ENCODE measurements around the gene SCLY.
"Not testable (repeated sequence)": the region's sequence is repeated elsewhere in the genome, so short reads cannot be mapped to it uniquely, and the experiment has no call there.

The SCLY gene

DNA sequence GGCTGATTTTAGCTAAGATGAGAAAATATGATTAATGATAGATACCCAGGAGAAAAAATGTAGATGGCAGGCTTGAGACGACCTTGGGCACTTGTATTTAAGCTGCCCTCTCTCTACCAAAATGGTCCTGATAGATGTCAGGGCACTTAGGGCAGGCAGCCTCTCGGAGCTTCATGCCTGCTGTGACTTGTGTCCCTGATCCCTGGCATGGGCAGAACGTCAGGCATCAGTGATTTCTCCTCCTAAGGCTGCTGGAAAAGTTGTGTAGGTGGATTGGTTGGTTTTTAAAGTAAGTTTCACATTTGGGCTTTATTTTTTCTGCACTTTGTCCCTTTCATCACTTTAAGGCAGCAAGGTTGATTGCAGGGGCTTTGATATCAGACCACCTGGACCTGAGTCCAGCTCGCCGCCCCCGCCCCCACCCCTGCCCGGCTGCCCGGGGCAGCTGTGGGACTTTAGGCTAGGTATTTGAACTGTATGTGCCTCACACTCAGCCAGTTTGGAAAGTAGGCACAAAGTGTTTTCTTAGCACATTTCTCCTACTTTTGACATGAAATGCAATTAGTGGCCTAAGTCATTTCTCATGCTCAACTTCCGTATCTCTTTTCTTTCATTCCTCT is 35.0 kb upstream of the SCLY start:
- no peaks in the 10 kb centered on the region for H3K9me3 ChIP-seq (ENCODE audit: control insufficient read depth, insufficient read depth, low read length)
- H3K4me3 ChIP-seq (ENCODE audit: low read length): no peak overlapping the region
- H3K36me3 ChIP-seq (ENCODE audit: control insufficient read depth, insufficient read depth, low read length): no peaks in the 10 kb centered on the region
- H3K27me3 ChIP-seq (ENCODE audit: control insufficient read depth, insufficient read depth, low read length): no peaks in the 10 kb centered on the region
- WGBS (ENCODE audit: insufficient coverage, insufficient read length): no CpG with 5 or more reads among the region's 9 CpGs
- H3K4me1 ChIP-seq (ENCODE audit: control insufficient read depth, insufficient read depth, low read length): 0 out of 2 replicates have a peak, but pooled peaks cover 2% of the 10 kb centered on the region
- no peak for DNase-seq (ENCODE audit: low read depth, low spot score)
- H3K27ac ChIP-seq (ENCODE audit: low read length): no peak overlapping the region

DNA sequence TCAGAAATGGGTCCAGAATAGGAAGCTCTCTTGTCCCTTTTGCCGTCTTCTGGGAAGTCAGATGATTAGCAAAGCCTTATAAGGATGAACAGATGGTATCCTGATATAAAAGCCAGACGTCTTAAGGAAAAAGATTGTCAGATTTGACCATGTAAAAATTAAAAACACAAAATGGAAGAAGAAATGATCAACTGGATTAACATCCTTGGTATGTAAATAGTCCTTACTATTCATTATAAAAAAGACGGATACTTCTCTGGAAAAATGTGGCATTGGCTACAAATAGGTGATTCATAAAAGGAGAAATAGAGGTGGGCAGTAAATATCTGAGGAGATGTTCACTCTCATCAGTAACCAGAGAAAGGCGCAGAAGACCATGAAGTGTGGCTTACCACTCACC is 33.7 kb upstream of the SCLY start:
- no peaks in the 10 kb centered on the region for H3K27me3 ChIP-seq (ENCODE audit: control insufficient read depth, insufficient read depth, low read length)
- no peak for DNase-seq (ENCODE audit: low read depth, low spot score)
- H3K36me3 ChIP-seq (ENCODE audit: control insufficient read depth, insufficient read depth, low read length): no peaks in the 10 kb centered on the region
- no peak overlapping the region for H3K4me3 ChIP-seq (ENCODE audit: low read length)
- no peaks in the 10 kb centered on the region for H3K9me3 ChIP-seq (ENCODE audit: control insufficient read depth, insufficient read depth, low read length)
- 0 out of 2 replicates have a peak, but pooled peaks cover 2% of the 10 kb centered on the region for H3K4me1 ChIP-seq (ENCODE audit: control insufficient read depth, insufficient read depth, low read length)
- no CpG with 5 or more reads among the region's 4 CpGs for WGBS (ENCODE audit: insufficient coverage, insufficient read length)
- no peak overlapping the region for H3K27ac ChIP-seq (ENCODE audit: low read length)

DNA sequence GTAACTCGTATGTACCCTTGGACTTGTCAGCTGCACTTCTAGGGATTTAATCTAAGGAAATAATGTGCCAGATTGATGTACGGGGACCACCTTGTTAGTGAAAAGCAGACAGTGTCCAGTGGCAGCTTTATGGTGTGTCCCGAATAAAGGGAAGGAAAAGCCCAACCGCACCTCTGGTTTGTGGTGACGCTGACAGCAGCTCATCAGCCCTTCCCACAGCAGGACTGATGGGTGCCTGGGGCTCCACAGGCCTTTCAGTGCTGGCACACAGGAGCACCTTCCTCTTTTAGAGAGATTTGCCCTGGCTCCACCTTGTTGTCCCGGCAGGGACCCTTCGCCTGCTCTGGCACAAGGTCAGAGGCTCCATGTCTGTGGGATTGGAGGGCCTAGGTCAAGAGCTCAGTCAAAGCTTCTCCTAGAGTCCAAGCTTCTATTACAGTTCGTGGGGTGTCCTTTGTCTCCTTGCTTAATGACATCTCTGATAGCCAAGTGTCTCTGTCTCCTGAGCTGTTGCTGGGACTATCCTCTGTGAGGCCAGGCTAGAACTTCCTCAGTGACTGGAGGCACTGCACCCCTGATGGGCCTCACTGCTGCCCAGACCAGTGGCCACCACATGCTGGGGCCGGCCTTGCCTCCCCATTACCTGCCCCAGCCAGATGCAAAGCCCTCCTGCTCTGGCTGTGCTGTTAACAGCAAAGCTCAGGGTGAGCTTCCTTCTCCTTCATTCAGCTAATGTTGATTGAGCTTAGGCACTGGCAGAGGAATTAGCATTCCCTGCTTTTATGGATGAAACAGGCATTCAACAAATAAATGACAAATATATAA is 33.0 kb upstream of the SCLY start:
- DNase-seq (ENCODE audit: low read depth, low spot score): no peak
- no peaks in the 10 kb centered on the region for H3K36me3 ChIP-seq (ENCODE audit: control insufficient read depth, insufficient read depth, low read length)
- H3K27ac ChIP-seq (ENCODE audit: low read length): no peak overlapping the region
- 0 out of 2 replicates have a peak, but pooled peaks cover 2% of the 10 kb centered on the region for H3K4me1 ChIP-seq (ENCODE audit: control insufficient read depth, insufficient read depth, low read length)
- H3K27me3 ChIP-seq (ENCODE audit: control insufficient read depth, insufficient read depth, low read length): no peaks in the 10 kb centered on the region
- H3K4me3 ChIP-seq (ENCODE audit: low read length): no peak overlapping the region
- H3K9me3 ChIP-seq (ENCODE audit: control insufficient read depth, insufficient read depth, low read length): no peaks in the 10 kb centered on the region
- no CpG with 5 or more reads among the region's 9 CpGs for WGBS (ENCODE audit: insufficient coverage, insufficient read length)

DNA sequence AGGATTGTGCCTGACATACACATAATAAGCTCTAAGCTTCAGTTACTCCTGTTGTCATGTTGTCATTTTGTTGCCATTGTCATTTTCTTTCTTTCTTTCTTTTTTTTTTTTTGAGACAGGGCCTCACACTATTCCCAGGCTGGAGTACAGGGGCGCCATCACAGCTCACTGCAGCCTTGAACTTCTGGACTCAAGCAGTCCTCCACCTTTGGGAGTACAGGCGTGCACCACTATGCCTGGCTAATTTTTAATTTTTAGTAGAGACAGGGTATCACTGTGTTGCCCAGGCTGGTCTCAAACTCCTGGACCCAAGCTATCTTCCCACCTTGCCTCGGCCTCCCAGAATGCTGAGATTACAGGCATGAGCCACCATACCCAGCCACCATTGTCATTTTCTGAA is 30.9 kb upstream of the SCLY start:
- H3K9me3 ChIP-seq (ENCODE audit: control insufficient read depth, insufficient read depth, low read length): no peaks in the 10 kb centered on the region
- no peak for DNase-seq (ENCODE audit: low read depth, low spot score)
- H3K4me1 ChIP-seq (ENCODE audit: control insufficient read depth, insufficient read depth, low read length): 0 out of 2 replicates have a peak, but pooled peaks cover 2% of the 10 kb centered on the region
- no CpG with 5 or more reads among the region's 3 CpGs for WGBS (ENCODE audit: insufficient coverage, insufficient read length)
- H3K36me3 ChIP-seq (ENCODE audit: control insufficient read depth, insufficient read depth, low read length): no peaks in the 10 kb centered on the region
- H3K27ac ChIP-seq (ENCODE audit: low read length): no peak overlapping the region
- no peak overlapping the region for H3K4me3 ChIP-seq (ENCODE audit: low read length)
- H3K27me3 ChIP-seq (ENCODE audit: control insufficient read depth, insufficient read depth, low read length): no peaks in the 10 kb centered on the region

DNA sequence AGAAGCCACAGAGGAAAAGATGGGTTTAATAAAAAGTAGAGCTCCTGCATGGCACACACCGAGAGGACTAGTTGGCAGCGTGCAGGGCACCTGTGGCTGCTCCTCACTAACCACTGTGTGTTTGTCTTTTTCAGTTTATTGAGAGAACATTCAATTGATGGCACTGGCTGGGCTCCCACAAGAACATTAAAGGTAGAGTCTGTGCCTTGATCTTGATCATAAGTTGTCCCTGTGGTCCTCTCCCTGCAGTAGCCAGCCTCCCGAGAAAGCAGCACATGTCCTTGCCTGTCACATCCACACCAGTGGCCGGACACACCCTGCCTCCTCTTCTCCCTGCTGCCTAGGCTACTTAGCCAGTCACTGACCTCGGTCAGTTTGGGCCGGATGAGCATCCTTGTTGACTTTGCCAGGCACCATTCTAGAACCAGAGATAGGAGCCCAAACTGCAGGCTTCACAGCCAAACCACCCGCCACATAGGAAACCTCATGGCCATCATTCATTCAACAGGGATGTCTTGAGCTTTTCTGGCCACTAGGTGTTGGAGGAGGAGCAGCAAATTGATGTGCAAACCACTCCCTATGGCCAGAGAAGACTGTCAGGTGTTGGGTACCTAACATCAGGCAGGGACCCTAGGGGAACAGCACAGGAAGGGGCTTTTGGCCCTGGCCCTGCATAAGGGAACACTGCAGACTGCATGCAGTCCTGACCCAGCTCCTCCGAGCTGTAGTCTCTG is 30.2 kb upstream of the SCLY start:
- no peak overlapping the region for H3K27ac ChIP-seq (ENCODE audit: low read length)
- H3K9me3 ChIP-seq (ENCODE audit: control insufficient read depth, insufficient read depth, low read length): no peaks in the 10 kb centered on the region
- no CpG with 5 or more reads among the region's 8 CpGs for WGBS (ENCODE audit: insufficient coverage, insufficient read length)
- H3K27me3 ChIP-seq (ENCODE audit: control insufficient read depth, insufficient read depth, low read length): no peaks in the 10 kb centered on the region
- no peak for DNase-seq (ENCODE audit: low read depth, low spot score)
- no peak overlapping the region for H3K4me3 ChIP-seq (ENCODE audit: low read length)
- H3K4me1 ChIP-seq (ENCODE audit: control insufficient read depth, insufficient read depth, low read length): 0 out of 2 replicates have a peak, but pooled peaks cover 2% of the 10 kb centered on the region
- no peaks in the 10 kb centered on the region for H3K36me3 ChIP-seq (ENCODE audit: control insufficient read depth, insufficient read depth, low read length)

DNA sequence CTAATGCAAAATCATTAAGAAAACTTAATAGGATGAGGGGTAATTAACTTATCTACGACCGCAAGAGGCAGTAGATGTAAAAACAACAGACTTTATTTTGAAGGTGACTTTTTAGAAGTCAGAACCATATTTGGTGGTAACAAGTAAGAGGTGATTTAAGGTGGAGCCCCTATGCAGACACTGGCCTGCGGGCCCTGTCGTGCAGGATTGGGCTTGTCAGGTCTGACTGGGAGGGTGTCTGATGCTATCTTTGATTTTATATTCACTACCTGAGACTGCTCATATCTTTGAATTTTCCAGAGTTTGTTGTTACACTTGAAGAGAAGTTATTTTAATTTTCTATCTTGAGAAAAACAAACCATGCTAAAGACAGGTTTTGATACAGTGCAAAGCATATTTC is 29.1 kb upstream of the SCLY start:
- Histone ChIP-seq H3K27me3 (ENCODE audit: control insufficient read depth, insufficient read depth, low read length) (no peaks in the 10 kb centered on the region), H3K9me3 (ENCODE audit: control insufficient read depth, insufficient read depth, low read length) (no peaks in the 10 kb centered on the region), H3K27ac (ENCODE audit: low read length) (no peak overlapping the region), H3K4me3 (ENCODE audit: low read length) (no peak overlapping the region), H3K4me1 (ENCODE audit: control insufficient read depth, insufficient read depth, low read length) (0 out of 2 replicates have a peak, but pooled peaks cover 2% of the 10 kb centered on the region), H3K36me3 (ENCODE audit: control insufficient read depth, insufficient read depth, low read length) (no peaks in the 10 kb centered on the region)
- WGBS (ENCODE audit: insufficient coverage, insufficient read length): no CpG with 5 or more reads among the region's 4 CpGs
- DNase-seq (ENCODE audit: low read depth, low spot score): no peak

DNA sequence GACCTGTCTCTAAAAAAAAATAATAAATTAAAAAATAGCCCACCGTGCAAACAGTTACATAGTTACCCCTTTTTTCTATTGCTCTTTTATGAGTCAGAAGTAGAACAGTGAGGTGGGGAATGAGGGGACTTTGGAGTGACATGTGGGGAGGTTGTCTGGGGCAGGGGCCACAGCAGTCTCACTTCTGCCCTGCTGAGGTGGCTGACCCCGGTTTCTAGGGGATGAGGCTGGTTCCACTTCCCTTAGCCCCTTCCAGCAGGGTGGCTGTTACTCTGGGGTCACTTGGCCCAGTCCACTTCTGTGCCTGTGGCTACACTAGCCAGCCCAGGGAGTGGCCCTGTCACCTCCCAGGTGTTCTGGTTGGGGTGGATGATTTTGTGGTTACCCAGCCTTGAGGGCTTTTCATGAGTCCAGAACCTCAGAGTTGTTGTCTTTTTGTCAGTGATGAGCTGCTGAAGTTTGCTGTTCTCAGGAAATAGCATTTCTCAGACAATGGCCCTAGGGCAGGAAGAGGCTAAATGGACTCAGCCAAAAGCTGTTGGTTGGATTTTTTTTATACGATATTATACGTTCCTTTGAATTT is 28.0 kb upstream of the SCLY start:
- 100% methylated on average over 2 of the region's 4 CpGs for WGBS (ENCODE audit: insufficient coverage, insufficient read length)
- DNase-seq (ENCODE audit: low read depth, low spot score): no peak
- no peaks in the 10 kb centered on the region for H3K27me3 ChIP-seq (ENCODE audit: control insufficient read depth, insufficient read depth, low read length)

DNA sequence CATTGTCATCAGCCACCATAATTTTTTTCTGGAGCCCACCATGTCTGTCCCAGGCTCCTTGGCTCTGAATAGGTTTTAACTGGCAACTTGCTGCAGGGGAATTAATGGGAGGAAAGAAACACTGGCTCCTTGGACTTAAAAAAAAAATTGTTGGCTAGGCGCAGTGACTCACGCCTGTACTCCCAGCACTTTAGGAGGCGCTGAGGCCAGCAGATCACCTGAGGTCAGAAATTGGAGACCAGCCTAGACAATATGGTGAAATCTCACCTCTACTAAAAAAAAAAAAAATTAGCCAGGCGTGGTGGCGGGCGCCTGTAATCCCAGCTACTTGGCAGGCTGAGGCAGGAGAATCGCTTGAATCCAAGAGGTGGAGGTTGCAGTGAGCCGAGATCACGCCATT is 26.8 kb upstream of the SCLY start:
- not testable (repeated sequence) for H3K4me3 ChIP-seq (ENCODE audit: low read length); H3K4me1 ChIP-seq (ENCODE audit: control insufficient read depth, insufficient read depth, low read length); H3K36me3 ChIP-seq (ENCODE audit: control insufficient read depth, insufficient read depth, low read length); H3K27ac ChIP-seq (ENCODE audit: low read length); H3K9me3 ChIP-seq (ENCODE audit: control insufficient read depth, insufficient read depth, low read length); DNase-seq (ENCODE audit: low read depth, low spot score); H3K27me3 ChIP-seq (ENCODE audit: control insufficient read depth, insufficient read depth, low read length)
- WGBS (ENCODE audit: insufficient coverage, insufficient read length): no CpG with 5 or more reads among the region's 9 CpGs

More for the DNA sequence above, 28.0 kb upstream of the SCLY start:
- Histone ChIP-seq H3K4me3 (ENCODE audit: low read length) (no peak overlapping the region), H3K4me1 (ENCODE audit: control insufficient read depth, insufficient read depth, low read length) (0 out of 2 replicates have a peak, but pooled peaks cover 2% of the 10 kb centered on the region), H3K27ac (ENCODE audit: low read length) (no peak overlapping the region), H3K36me3 (ENCODE audit: control insufficient read depth, insufficient read depth, low read length) (no peaks in the 10 kb centered on the region), H3K9me3 (ENCODE audit: control insufficient read depth, insufficient read depth, low read length) (no peaks in the 10 kb centered on the region)

DNA sequence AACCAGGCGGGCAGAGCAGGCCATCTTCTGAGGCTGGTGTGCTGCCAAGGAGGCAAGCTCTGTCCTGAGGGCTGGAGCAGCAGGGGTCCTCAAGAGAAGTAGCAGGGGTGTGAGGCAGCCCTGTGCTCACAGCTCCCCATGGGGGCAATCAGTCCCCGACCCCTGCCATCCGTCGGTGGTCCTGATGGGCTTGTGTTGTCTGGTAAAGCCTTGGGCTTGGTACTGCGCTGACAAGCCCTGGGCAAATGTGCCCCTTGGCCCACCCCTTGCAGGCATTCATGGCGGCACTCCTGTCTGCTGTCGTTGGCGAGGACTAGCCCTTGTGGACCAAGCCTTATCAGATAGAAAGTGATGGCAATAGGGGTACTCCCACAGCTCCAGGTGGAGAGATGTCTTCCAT is 22.6 kb upstream of the SCLY start:
- Histone ChIP-seq H3K27ac (ENCODE audit: low read length) (no peak overlapping the region), H3K4me3 (ENCODE audit: low read length) (no peak overlapping the region), H3K4me1 (ENCODE audit: control insufficient read depth, insufficient read depth, low read length) (no peaks in the 10 kb centered on the region), H3K36me3 (ENCODE audit: control insufficient read depth, insufficient read depth, low read length) (0 out of 2 replicates have a peak, but pooled peaks cover 2% of the 10 kb centered on the region), H3K27me3 (ENCODE audit: control insufficient read depth, insufficient read depth, low read length) (no peaks in the 10 kb centered on the region), H3K9me3 (ENCODE audit: control insufficient read depth, insufficient read depth, low read length) (no peaks in the 10 kb centered on the region)
- no CpG with 5 or more reads among the region's 8 CpGs for WGBS (ENCODE audit: insufficient coverage, insufficient read length)
- no peak for DNase-seq (ENCODE audit: low read depth, low spot score)

DNA sequence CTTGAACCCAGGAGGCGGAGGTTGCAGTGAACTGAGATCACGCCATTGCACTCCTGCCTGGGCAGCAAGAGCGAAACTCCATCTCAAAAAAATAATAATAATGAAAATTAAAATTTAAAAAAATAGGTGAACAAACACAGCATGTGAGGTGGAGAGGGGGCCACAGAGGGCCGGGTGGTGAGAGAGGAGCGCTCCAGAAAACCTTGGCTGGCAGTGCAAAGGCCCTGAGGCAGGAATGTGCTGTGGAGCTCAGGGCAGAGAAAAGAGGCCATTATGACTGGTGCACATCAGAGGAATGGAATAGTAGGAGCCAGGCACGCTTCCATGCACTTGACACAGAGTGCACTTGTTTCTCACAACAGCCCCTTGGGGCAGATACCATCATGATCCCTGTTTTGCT is 21.6 kb upstream of the SCLY start:
- Histone ChIP-seq H3K27ac (ENCODE audit: low read length) (no peak overlapping the region), H3K4me3 (ENCODE audit: low read length) (no peak overlapping the region), H3K36me3 (ENCODE audit: control insufficient read depth, insufficient read depth, low read length) (0 out of 2 replicates have a peak, but pooled peaks cover 2% of the 10 kb centered on the region), H3K4me1 (ENCODE audit: control insufficient read depth, insufficient read depth, low read length) (no peaks in the 10 kb centered on the region), H3K27me3 (ENCODE audit: control insufficient read depth, insufficient read depth, low read length) (no peaks in the 10 kb centered on the region), H3K9me3 (ENCODE audit: control insufficient read depth, insufficient read depth, low read length) (no peaks in the 10 kb centered on the region)
- DNase-seq (ENCODE audit: low read depth, low spot score): no peak
- WGBS (ENCODE audit: insufficient coverage, insufficient read length): no CpG with 5 or more reads among the region's 6 CpGs
